GM12878 (cell line): ENCODE measurements around the gene SDCCAG8. TPM values are rescaled to one million over a fixed set of nuclear protein-coding genes. Genes with fewer than 3 reads are reported as not detected.

ENCODE experiments used
- ATF2 ChIP-seq: IDR thresholded peaks from 2 replicates; pipeline ENCODE4 v1.6.1; 2012; ENCODE audit warnings: low read length, inconsistent platforms
- BCL11A ChIP-seq: IDR thresholded peaks from 2 replicates; pipeline ENCODE4 v1.6.1; 2011; ENCODE audit warnings: low read depth, low read length
- BMI1 ChIP-seq: fragments of 450-650 bp; IDR thresholded peaks from 2 replicates; pipeline ENCODE4 v1.6.1; 2016; ENCODE audit warnings: mild to moderate bottlenecking, moderate library complexity, borderline replicate concordance
- CBFB ChIP-seq: IDR thresholded peaks from 2 replicates; pipeline ENCODE4 v1.6.1; 2016; ENCODE audit warnings: antibody characterized with exemption, low read depth
- CREM ChIP-seq: IDR thresholded peaks from 2 replicates; pipeline ENCODE4 v1.6.1; 2014; ENCODE audit warnings: antibody characterized with exemption, low read depth
- E2F4 ChIP-seq: IDR thresholded peaks from 2 replicates; pipeline ENCODE4 v1.6.1; 2012; ENCODE audit warnings: low read depth, low read length, improper control_type of control experiment
- E2F8 ChIP-seq: fragments of 450-650 bp; IDR thresholded peaks from 2 replicates; pipeline ENCODE4 v1.6.1; 2018; ENCODE audit warnings: mild to moderate bottlenecking, low read depth, moderate library complexity; ENCODE audit not compliant: partially characterized antibody
- EGR1 ChIP-seq, 2 experiments: IDR thresholded peaks; 1 replicate in 1 of 2; 2 replicates in 1 of 2; pipeline ENCODE4 v1.6.1; 2011 to 2012; ENCODE audit warnings: low read depth in 2 of 2, low read length in 2 of 2, borderline replicate concordance in 1 of 2, mild to moderate bottlenecking in 1 of 2, moderate library complexity in 1 of 2
- FOS ChIP-seq: IDR thresholded peaks from 3 replicates; pipeline ENCODE4 v1.6.1; 2011; ENCODE audit warnings: borderline replicate concordance; ENCODE audit not compliant: insufficient read length; ENCODE audit errors: extremely low read depth
- GABPA ChIP-seq: IDR thresholded peaks from 2 replicates; pipeline ENCODE4 v1.6.1; 2014; ENCODE audit warnings: antibody characterized with exemption, low read depth, mild to moderate bottlenecking, inconsistent platforms
- IKZF2 ChIP-seq, 2 experiments: fragments of 450-650 bp; IDR thresholded peaks; 2 replicates each; pipeline ENCODE4 v1.6.1; 2017; ENCODE audit warnings: mild to moderate bottlenecking in 2 of 2, moderate library complexity in 2 of 2
- KDM1A ChIP-seq: fragments of 200-600 bp; sonication (generic); IDR thresholded peaks from 2 replicates; pipeline ENCODE4 v1.6.1; 2016; ENCODE audit warnings: borderline replicate concordance
- NBN ChIP-seq: fragments of 450-650 bp; IDR thresholded peaks from 2 replicates; pipeline ENCODE4 v1.6.1; 2016
- PAX5 ChIP-seq: IDR thresholded peaks from 2 replicates; pipeline ENCODE4 v1.6.1; 2011; ENCODE audit warnings: low read depth, low read length, borderline replicate concordance
- PAX8 ChIP-seq: fragments of 450-650 bp; IDR thresholded peaks from 2 replicates; pipeline ENCODE4 v1.6.1; 2017; ENCODE audit warnings: mild to moderate bottlenecking, moderate library complexity
- POLR2A ChIP-seq: IDR thresholded peaks from 2 replicates; pipeline ENCODE4 v1.6.1; 2011; ENCODE audit warnings: low read depth, mild to moderate bottlenecking, low read length
- RAD51 ChIP-seq: fragments of 450-650 bp; IDR thresholded peaks from 2 replicates; pipeline ENCODE4 v1.6.1; 2016; ENCODE audit warnings: moderate library complexity, mild to moderate bottlenecking, inconsistent platforms
- RB1 ChIP-seq: fragments of 450-650 bp; formaldehyde crosslinking; IDR thresholded peaks from 2 replicates; pipeline ENCODE4 v1.6.1; 2017; ENCODE audit warnings: mild to moderate bottlenecking, borderline replicate concordance
- SIX5 ChIP-seq: IDR thresholded peaks from 2 replicates; pipeline ENCODE4 v1.6.1; 2011; ENCODE audit warnings: mild to moderate bottlenecking, low read depth, low read length, moderate library complexity; ENCODE audit not compliant: severe bottlenecking
- SMAD1 ChIP-seq: fragments of 450-650 bp; IDR thresholded peaks from 2 replicates; pipeline ENCODE4 v1.6.1; 2018; ENCODE audit warnings: mild to moderate bottlenecking, low read depth; ENCODE audit not compliant: partially characterized antibody
- SP1 ChIP-seq: IDR thresholded peaks from one replicate; pipeline ENCODE4 v1.6.1; 2011; ENCODE audit warnings: low read depth, low read length
- SPI1 ChIP-seq: IDR thresholded peaks from 2 replicates; pipeline ENCODE4 v1.6.1; 2011; ENCODE audit warnings: low read depth, mild to moderate bottlenecking, low read length, moderate library complexity, borderline replicate concordance; ENCODE audit not compliant: insufficient read depth
- SRF ChIP-seq, 2 experiments: IDR thresholded peaks; 2 replicates each; pipeline ENCODE4 v1.6.1; 2011; ENCODE audit warnings: low read depth in 2 of 2, low read length in 2 of 2, mild to moderate bottlenecking in 1 of 2, moderate library complexity in 1 of 2
- SUPT20H ChIP-seq: IDR thresholded peaks from 2 replicates; pipeline ENCODE4 v1.6.1; 2011; ENCODE audit warnings: low read depth, mild to moderate bottlenecking, low read length, moderate library complexity, borderline replicate concordance; ENCODE audit not compliant: control insufficient read depth
- TCF12 ChIP-seq: IDR thresholded peaks from 2 replicates; pipeline ENCODE4 v1.6.1; 2011; ENCODE audit warnings: low read depth, mild to moderate bottlenecking, low read length
- USF2 ChIP-seq: IDR thresholded peaks from 2 replicates; pipeline ENCODE4 v1.6.1; 2011; ENCODE audit warnings: low read depth, low read length, improper control_type of control experiment, borderline replicate concordance
- ZNF274 ChIP-seq: IDR thresholded peaks from one replicate; pipeline ENCODE4 v1.8.0; 2011; ENCODE audit not compliant: insufficient read length, insufficient read depth
- polyA plus RNA-seq, 11 experiments: library from polyadenylated mRNA; depleted of rRNA in 4 of 11; unstranded in 6 of 11; stranded (reverse) in 5 of 11; fragments of >200 nt; fragmentation: Nextera tagmentation in 4 of 11; fragmentation: Illumina TruSeq in 1 of 11; extraction: Ambion mirVana in 4 of 11; extraction: Trizol in 1 of 11; gene quantifications; 1 replicate in 1 of 11; 2 replicates in 10 of 11; pipeline versions ENCODE4 v1.2.1 to v1.2.3, GENCODE V29; 2011 to 2016; ENCODE audit warnings: inconsistent platforms in 2 of 11, missing spikeins in 2 of 11, low read depth in 1 of 11
- total RNA-seq, 4 experiments: library from RNA; depleted of rRNA in 3 of 4; stranded (reverse); fragments of >200 nt in 3 of 4; fragmentation: Illumina TruSeq in 1 of 4; extraction: Trizol in 1 of 4; gene quantifications; 2 replicates each; pipeline versions ENCODE4 v1.2.1 to v1.2.3, GENCODE V29; 2013 to 2021

The SDCCAG8 gene
- total and polyA plus RNA-seq, 10 of the 15 experiments (the other 5 are each of a cell fraction or from before 2014, with no cell fraction given) = 15.0 to 25.6 (median 20.6) TPM

- TF ChIP-seq ATF2 (no peak), FOS (no peak), RAD51 (no peak), SIX5 (peak; percentile 92), CREM (peak; percentile 72; the same call in 1 of the 2 replicates), KDM1A (no peak), EGR1 (IDR thresholded peaks at IDR 0.05; ENCODE audit: borderline replicate concordance in 1 of 2, low read depth in 2 of 2, low read length in 2 of 2) (peak in 1 of 2 experiments; percentile 63; a peak in 1 of 3 replicates), E2F8 (no peak), E2F4 (no peak), SRF (IDR thresholded peaks at IDR 0.05; ENCODE audit: low read depth in 2 of 2, low read length in 2 of 2) (no peak), NBN (peak; percentile 56), PAX8 (no peak), BCL11A (no peak), ZNF274 (no peak), PAX5 (0 out of 2 replicates have a peak, but pooled peaks have one; percentile 6), TCF12 (peak; percentile 54), BMI1 (no peak), POLR2A (peak; percentile 82), RB1 (peak; percentile 57; the same call in 1 of the 2 replicates), GABPA (no peak), SMAD1 (no peak), SUPT20H (no peak), USF2 (no peak), SPI1 (0 out of 2 replicates have a peak, but pooled peaks have one; percentile 21), SP1 (no peak), IKZF2 (IDR thresholded peaks at IDR 0.05) (peak; percentile 83 to 85), CBFB (0 out of 2 replicates have a peak, but pooled peaks have one; percentile 50)
Observed at GRCh38 chr1:243255791-243256512, at the start of gene SDCCAG8 (continued).
